ENCODE results near the gene SPTAN1. TPM values are rescaled to one million over a fixed set of nuclear protein-coding genes. Genes with fewer than 3 reads are reported as not detected.
"Not testable (repeated sequence)": the region's sequence is repeated elsewhere in the genome, so short reads cannot be mapped to it uniquely, and the experiment has no call there.

Gene SPTAN1
- total RNA-seq, 1 donor from 2014 or later: 398 TPM

DNA sequence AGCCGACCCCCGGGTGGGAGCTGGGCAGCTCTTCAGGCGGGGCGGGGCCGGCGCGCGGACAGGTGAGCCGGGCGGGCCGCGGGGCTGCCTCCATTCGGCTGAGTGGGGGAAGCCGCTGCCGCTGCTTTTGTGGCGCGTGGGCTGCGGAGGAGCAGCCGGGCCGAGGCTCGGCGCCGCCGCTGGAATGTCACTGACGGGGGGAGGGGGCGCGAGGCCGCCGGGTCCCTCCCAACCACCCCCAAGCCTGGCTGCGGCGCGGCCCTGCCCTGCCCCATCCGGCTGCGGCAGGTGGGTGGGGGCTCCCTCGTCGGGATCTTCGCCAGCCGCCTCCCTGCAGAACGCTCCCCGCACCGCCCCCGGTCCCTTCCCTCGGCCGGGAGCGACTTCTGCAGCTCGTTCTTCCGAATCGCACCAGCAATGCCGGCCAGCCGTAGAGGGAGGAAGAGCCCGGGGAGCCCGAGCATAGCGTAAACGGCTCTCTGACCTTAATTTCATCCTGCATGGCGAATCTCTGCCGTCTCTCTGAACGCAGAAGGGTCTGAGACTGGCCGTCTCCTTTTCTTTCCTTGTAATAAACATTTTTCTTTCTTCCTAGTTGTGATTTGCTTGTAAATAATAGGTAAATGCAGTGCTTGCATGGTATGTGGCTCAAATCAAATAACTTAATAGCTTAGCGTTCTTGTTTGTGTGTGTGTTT lies 505 bp downstream of the SPTAN1 start:
- DNase-seq (ENCODE audit: low spot score): peak; percentile 66

DNA sequence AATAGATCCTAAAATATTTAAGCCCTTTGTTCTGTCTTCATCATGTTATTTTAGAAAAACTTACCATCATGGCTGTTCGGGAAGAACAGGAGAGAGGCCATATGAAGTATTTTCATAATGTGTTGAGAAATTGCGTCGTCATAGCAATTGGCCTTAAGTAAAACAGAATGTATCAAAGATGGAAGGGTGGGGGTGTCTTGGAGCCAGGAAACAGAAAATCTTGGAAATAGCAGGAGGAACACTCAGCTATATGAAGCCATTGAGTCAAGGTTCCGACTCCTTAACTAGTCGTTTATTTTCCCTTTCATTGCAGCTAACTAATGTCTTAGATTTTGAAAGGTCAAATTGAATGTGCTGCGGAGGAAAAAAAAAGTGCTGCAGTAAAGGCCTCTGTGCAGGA lies 1.3 kb downstream of the SPTAN1 start:
- DNase-seq (ENCODE audit: low spot score): no peak

GRCh38 chr9:128554155-128554862 lies 1.9 kb downstream of the SPTAN1 start:
- peak; percentile 62 for DNase-seq (ENCODE audit: low spot score)

DNA sequence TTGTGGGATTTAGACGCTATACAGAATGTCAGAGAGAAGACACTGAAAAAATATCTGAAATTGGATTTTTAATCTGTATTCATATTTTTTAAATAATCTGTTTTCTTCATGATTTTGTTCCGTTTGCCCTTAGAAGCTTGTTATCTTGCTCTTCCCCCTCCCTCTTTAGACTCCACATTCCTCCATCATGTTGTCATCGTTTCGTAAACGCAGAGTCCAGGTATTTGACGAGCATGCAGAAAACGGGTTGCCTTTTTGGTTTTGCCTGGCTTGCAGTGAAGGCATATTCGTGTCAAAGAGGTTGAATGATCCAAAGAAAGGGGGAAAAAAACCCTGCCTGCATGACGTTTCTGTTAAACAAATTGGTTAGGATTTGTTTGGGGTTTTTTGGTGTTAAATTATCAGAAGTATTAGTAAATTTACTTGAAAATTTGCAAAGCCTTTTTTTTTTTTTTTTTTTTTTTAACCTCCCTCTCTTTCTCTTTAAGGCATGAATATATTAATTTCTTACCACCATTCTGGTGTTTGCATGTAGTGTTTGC lies 2.9 kb downstream of the SPTAN1 start:
- DNase-seq (ENCODE audit: low spot score): no peak

DNA sequence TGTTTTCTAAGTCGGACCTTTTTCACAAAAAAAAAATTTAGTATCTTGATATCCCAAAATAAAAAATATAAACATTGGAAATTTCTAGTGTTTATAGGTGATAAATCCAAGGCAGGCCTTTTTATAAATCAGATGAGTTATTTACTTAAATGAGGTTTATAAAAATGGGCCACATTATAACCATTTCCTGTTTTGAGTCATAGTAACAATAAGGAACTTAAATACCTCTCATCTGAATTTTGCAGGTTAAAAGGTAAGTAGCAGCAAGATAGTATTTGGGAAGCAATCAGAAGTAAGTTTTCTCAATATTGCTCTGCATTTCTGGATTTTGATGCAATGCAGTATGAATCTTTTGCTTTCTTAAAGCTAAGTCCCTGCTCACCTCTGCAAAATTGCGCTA lies 3.9 kb downstream of the SPTAN1 start:
- DNase-seq (ENCODE audit: low spot score): no peak

- DNase-seq (ENCODE audit: low spot score): no peak
Measured at GRCh38 chr9:128556926-128557634, 4.7 kb downstream of the SPTAN1 start.

GRCh38 chr9:128558431-128559310 lies 6.3 kb downstream of the SPTAN1 start:
- peak; percentile 84 for DNase-seq (ENCODE audit: low spot score)

GRCh38 chr9:128565578-128565977 lies 13.2 kb downstream of the SPTAN1 start:
- DNase-seq (ENCODE audit: low spot score): no peak

DNA sequence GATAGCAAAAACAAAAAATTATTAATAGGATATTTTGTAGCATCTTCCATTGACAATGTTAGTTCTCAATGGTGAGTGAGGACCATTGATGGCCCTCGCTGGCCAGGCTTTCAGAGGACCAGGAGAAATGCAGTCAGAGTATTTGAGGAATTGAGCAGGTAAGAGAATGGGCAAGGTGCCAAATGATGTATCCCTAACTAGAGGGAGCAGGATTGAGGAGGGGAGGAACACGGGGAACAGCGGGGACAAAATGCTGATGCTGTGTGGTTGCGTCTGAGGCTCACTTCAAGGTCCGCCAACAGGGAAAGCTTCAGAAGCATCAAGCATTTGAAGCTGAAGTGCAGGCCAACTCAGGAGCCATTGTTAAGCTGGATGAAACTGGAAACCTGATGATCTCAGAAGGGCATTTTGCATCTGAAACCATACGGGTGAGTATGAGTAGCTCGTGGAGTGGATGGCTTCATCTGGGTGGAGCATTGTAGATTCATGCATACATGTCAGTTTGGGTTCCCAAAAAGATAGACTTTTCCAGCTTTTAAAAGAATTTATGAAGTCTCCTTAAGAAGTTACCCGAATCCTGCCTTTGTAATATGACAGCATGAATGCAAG lies 16.2 kb downstream of the SPTAN1 start:
- no peak for DNase-seq (ENCODE audit: low spot score)

DNA sequence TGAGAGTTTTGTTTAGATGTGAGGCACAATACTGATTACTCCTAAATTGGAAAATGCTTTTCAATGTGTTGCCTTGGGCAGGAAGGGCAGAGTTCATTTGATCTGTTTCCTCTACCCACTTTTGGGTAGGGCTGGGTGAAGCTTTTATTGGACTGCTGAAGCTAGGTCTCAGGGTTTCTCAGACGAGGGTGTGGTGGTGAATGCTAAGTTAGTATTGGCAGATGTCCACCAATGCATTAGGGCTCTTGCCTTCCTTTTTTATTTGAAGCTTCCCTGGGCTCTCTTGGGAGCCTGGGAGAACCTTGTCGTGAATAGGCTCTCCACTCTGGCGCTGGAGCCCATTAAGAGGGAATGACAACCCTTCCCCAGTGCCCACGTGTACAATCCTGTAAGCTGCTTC lies 23.1 kb downstream of the SPTAN1 start:
- DNase-seq (ENCODE audit: low spot score): no peak

DNA sequence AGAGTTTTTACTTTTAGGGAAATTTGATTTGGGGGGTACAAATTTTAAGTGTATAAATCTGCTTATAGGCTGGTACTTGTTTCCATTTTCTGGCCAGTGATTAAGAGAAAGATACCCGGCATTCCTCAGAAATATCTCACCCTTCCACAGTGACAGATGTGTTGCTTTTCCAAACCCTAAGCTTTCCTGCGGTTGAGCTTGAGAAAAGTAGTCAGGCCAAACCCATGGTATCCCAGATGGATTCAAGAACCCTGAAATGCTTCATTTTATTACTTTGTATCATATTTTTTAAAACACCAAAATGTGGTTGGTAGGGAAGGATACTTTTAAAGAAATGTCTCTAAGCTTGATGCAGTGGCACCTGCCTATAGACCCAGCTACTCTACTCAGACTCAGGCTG lies 23.5 kb downstream of the SPTAN1 start:
- DNase-seq (ENCODE audit: low spot score): no peak

DNA sequence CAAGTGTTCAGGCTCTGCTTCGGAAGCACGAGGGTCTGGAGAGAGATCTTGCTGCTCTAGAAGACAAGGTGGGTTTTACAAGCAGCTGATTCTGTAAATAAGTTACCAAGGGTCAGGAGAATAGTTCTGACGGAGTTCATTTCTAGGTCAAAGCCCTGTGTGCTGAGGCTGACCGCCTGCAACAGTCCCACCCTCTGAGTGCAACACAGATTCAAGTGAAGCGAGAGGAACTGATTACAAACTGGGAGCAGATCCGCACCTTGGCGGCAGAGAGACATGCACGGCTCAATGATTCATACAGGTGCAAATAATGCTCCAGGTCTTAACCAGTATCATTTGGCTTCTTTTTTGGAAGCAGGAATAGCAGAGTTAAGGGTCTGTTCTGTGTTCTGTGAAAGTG lies 24.8 kb downstream of the SPTAN1 start:
- no peak for DNase-seq (ENCODE audit: low spot score)

DNA sequence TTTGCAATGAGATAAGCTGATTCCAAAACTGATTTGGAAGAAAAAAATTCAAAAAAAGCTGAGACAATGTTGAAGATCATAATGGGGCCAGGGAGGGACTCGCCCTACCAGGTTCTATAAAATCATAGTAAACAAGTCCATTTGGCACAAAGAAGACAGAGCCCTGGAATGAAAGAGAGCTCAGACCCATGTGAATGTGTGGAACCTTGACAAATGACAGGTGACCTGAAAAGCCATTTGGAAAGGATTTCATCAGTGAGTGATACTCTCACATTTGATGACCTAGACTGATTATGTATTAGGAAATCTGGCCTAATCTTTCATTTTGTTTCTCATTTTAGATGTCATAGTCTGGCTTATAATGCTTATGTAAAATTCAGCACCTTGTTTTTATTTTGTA lies 26.8 kb downstream of the SPTAN1 start:
- DNase-seq (ENCODE audit: low spot score): no peak

DNA sequence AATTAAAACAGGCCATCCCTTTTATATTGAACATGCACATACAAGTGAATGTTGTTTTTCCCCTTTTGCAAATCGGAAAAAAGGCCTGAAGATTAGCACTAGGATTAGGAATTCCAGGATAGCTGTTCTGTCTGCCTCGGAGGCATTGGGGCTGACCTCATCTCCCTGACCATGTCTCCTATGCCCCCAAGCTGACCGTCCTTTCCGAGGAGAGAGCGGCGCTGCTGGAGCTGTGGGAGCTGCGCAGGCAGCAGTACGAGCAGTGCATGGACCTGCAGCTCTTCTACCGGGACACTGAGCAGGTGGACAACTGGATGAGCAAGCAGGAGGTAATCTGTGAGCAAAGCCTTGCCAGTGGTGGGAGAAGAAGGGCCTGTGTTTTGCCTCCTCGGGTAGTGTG lies 28.3 kb downstream of the SPTAN1 start:
- no peak for DNase-seq (ENCODE audit: low spot score)

- not testable (repeated sequence) for DNase-seq (ENCODE audit: low spot score)
Measured at GRCh38 chr9:128585155-128585554, 32.8 kb downstream of the SPTAN1 start.

DNA sequence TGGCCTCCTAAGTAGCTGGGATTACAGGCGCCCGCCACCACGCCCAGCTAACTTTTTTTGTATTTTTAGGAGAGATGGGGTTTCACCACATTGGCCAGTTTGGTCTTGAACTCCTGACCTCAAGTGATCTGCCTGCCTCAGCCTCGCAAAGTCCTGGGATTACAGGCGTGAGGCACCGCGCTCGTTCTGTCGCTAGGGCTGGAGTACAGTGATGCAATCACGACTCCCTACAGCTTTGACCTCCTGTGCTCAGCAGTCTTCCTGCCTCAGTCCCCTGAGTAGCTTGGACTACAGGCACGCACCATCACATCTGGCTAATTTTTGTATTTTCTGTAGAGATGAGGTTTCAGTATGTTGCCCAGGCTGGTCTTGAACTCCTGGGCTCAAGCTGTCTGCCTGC lies 34.5 kb downstream of the SPTAN1 start:
- not testable (repeated sequence) for DNase-seq (ENCODE audit: low spot score)

DNA sequence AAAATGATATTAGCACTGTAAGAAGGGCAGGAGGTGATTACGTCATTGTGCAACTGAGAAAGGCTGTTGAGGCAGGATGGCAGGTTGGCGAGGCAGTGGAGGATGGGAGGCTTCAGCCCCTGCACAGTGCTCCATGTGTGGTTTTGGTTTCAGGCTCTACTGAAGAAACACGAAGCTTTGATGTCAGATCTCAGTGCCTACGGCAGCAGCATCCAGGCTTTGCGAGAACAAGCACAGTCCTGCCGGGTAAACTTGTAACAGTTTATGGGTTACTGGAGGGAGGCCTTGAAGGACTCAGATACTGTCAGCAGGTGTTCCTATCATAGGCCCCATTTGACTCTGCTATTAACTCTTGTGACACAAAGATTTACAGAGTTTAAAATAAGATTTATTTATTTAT lies 35.1 kb downstream of the SPTAN1 start:
- DNase-seq (ENCODE audit: low spot score): no peak

- no peak for DNase-seq (ENCODE audit: low spot score)
Measured at GRCh38 chr9:128588581-128589233, 36.3 kb downstream of the SPTAN1 start.

- DNase-seq (ENCODE audit: low spot score): no peak
Measured at GRCh38 chr9:128593039-128593438, 40.7 kb downstream of the SPTAN1 start.

DNA sequence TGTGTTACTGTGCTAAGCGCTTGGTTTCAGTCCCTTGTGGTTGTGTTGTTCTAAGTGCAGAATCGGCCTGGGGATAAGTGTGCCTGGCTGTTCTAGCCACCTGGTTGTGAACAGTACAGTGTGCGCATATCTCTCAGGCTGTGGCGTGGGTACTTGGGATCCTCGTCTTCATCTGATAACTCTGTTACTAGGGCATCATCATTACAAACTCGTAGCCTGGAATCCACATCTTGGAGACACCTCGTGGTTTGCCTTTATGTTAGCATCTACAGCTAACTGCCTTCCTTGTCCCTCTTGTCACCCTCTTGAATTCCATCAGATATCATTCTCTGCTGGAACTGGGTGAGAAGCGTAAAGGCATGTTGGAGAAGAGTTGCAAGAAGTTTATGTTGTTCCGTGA lies 41.5 kb downstream of the SPTAN1 start:
- no peak for DNase-seq (ENCODE audit: low spot score)

DNA sequence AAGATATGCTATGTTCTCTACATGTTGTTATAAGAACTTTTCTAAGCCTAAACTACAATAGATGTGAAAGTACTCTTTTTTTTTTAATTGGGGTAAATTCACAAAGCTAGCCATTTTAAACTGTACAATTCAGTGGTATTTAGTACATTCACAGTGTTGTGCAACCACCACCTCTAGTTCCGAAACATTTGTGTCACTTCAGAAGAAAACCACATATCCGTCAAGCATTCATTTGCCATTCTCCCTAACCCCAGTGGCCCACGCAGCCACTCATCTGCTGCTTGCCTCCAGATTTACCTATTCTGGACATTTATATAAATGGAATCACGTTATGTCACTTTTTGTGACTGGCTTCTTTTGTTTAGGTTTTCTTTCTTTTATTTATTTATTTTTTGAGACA lies 43.1 kb downstream of the SPTAN1 start:
- DNase-seq (ENCODE audit: low spot score): no peak
